ENCODE measurements around the gene TAF6. TPM values are rescaled to one million over a fixed set of nuclear protein-coding genes. Genes with fewer than 3 reads are reported as not detected.

Gene TAF6
- total and polyA plus RNA-seq, 8 donors = 43.5 to 69.2 (median 57.5) TPM

- Histone ChIP-seq H3K27ac (peak overlapping the region; percentile 96 to 97), H3K4me3 (peak overlapping the region; percentile 93 to 96), H3K27me3 (no peaks in the 10 kb centered on the region), H3K4me1 (peaks cover 5 to 37% of the 10 kb centered on the region in 2 donors), H3K36me3 (no peaks in the 10 kb centered on the region), H3K9me3 (no peaks in the 10 kb centered on the region)
- peak; percentile 55 for ATAC-seq
- TF ChIP-seq CTCF (IDR thresholded peaks at IDR 0.05) = no peak
- DNase-seq = no peak
- intact Hi-C loops (cut with DNase I) = no loop called here
Measured at GRCh38 chr7:100126239-100126930, 7.2 kb upstream of the TAF6 start.

- intact Hi-C loops (cut with DNase I) = no loop called here
- no peak overlapping the region for H3K4me3 ChIP-seq
- peaks cover 12 to 39% of the 10 kb centered on the region in 2 donors for H3K4me1 ChIP-seq
- no peak for TF ChIP-seq CTCF (IDR thresholded peaks at IDR 0.05)
- no peaks in the 10 kb centered on the region for H3K36me3 ChIP-seq
- ATAC-seq (no peak), DNase-seq (no peak)
- H3K27ac ChIP-seq = no peak overlapping the region
- H3K9me3 ChIP-seq = no peaks in the 10 kb centered on the region
- H3K27me3 ChIP-seq = no peaks in the 10 kb centered on the region
Measured at GRCh38 chr7:100124301-100125230, 5.4 kb upstream of the TAF6 start.

- no peaks in the 10 kb centered on the region for H3K9me3 ChIP-seq
- DNase-seq = no peak
- no peaks in the 10 kb centered on the region for H3K27me3 ChIP-seq
- H3K36me3 ChIP-seq = no peaks in the 10 kb centered on the region
- H3K27ac ChIP-seq = no peak overlapping the region
- no peak overlapping the region for H3K4me3 ChIP-seq
- H3K4me1 ChIP-seq = peaks cover 14 to 43% of the 10 kb centered on the region in 2 donors
- intact Hi-C loops (cut with DNase I) = no loop called here
- no peak for ATAC-seq
- no peak for TF ChIP-seq CTCF (IDR thresholded peaks at IDR 0.05)
Measured at GRCh38 chr7:100122568-100122967, 3.4 kb upstream of the TAF6 start.

GRCh38 chr7:100122067-100122466 lies 2.9 kb upstream of the TAF6 start:
- no peak for ATAC-seq
- no peaks in the 10 kb centered on the region for H3K9me3 ChIP-seq
- intact Hi-C loops (cut with DNase I) = no loop called here
- peak in 1 of 4 donors; percentile 33 for DNase-seq
- TF ChIP-seq CTCF (IDR thresholded peaks at IDR 0.05) = no peak
- H3K4me3 ChIP-seq = no peak overlapping the region
- peaks cover 14 to 43% of the 10 kb centered on the region in 2 donors for H3K4me1 ChIP-seq
- no peaks in the 10 kb centered on the region for H3K27me3 ChIP-seq
- no peak overlapping the region for H3K27ac ChIP-seq
- no peaks in the 10 kb centered on the region for H3K36me3 ChIP-seq

- Histone ChIP-seq H3K4me3 (peak overlapping the region in 1 of 2 donors; percentile 89), H3K27ac (no peak overlapping the region), H3K9me3 (no peaks in the 10 kb centered on the region), H3K4me1 (peaks cover 14 to 35% of the 10 kb centered on the region in 2 donors), H3K27me3 (no peaks in the 10 kb centered on the region), H3K36me3 (no peaks in the 10 kb centered on the region)
- intact Hi-C loops (cut with DNase I) = no loop called here
- no peak for ATAC-seq
- TF ChIP-seq CTCF (IDR thresholded peaks at IDR 0.05) = no peak
- DNase-seq = no peak
Measured at GRCh38 chr7:100120733-100121036, 1.5 kb upstream of the TAF6 start.
